NCI-H1092 treated with DMSO at 0.1 percent for 48 hours (cell line): Measurements from ENCODE around the gene BACH2.
"Not testable (repeated sequence)": the region's sequence is repeated elsewhere in the genome, so short reads cannot be mapped to it uniquely, and the experiment has no call there.

Experiments
- DNase-seq: peaks from one replicate; lab custom pipeline; 2025; lab: John Stamatoyannopoulos, UW

BACH2 gene

GRCh38 chr6:89890845-89891528 lies 405.7 kb downstream of the BACH2 start:
- DNase-seq, result not testable (repeated sequence)

- DNase-seq, result no peak
Measured at GRCh38 chr6:89888871-89889270, 407.8 kb downstream of the BACH2 start.

- no peak for DNase-seq
Measured at GRCh38 chr6:89888138-89888514, 408.5 kb downstream of the BACH2 start.

GRCh38 chr6:89887452-89888137 lies 409.0 kb downstream of the BACH2 start:
- no peak for DNase-seq

DNA sequence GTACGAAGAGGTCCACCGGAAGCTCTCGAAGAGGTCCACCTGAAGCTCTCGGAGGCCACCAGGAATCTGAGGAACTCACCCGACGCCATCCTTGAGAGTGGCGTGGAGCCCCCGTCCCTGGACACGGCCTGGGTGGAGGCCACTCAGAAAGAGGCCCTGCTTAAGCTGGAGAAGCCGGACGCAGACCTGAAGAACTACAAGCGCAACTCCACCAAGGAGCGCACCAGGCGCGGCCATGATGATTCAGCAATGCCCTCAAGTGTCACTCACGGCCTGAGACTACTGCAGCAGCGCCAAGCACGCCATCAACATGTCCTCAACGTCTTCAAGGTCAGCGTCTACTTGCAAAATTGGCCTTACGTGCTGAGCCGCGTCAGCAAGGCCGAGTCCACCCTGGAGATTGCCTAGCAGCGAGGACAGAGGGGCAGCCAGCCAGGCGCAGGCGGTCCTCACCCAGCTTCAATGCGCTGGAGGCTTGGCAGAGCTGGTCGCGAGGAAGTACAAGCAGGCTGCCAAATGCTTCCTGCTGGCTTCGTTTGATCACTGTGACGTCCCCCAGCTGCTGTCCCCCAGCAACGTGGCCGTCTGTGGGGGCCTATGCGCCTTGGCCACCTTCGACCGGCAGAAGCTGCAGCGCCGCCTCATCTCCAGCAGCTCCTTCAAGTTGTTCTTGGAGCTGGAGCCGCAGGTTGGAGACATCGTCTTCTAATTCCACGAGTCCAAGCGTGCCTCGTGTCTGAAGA lies 410.1 kb downstream of the BACH2 start:
- DNase-seq, result no peak
